ENCODE data around the gene INHBA. TPM values are rescaled to one million over a fixed set of nuclear protein-coding genes. Genes with fewer than 3 reads are reported as not detected.

Gene INHBA
- total and polyA plus RNA-seq, 2 donors (not counting 3 experiments of a cell fraction or from before 2014, with no cell fraction given): 22.9 to 23.2 TPM

- intact Hi-C loops (cut with micrococcal nuclease): loop anchor here (10.0 kb wide), 1 partner anchor 295 kb away; no protein-coding TSS in a partner anchor
- no peak overlapping the region for H3K4me3 ChIP-seq (replicated peaks in 1 of 3; ENCODE audit: insufficient read depth in 1 of 3, low read depth in 1 of 3, low read length in 3 of 3)
- no TSS peak for BruUV-seq (replicated peaks)
- dilution Hi-C loops (cut with MboI; ENCODE audit: extremely low pct_ligation_motif_present, low sequenced_read_pairs): no loop called here
- H3K4me1 ChIP-seq (ENCODE audit: control insufficient read depth, extremely low read depth, insufficient read depth, low read length): peaks cover 35% of the 10 kb centered on the region
- H3K9me3 ChIP-seq (replicated peaks; ENCODE audit: control insufficient read depth, insufficient read depth, low read length): no peaks in the 10 kb centered on the region
- FAIRE-seq (no peak), DNase-seq (ENCODE audit: low read depth, low spot score) (no peak)
- no peaks in the 10 kb centered on the region for H3K9me1 ChIP-seq (replicated peaks; ENCODE audit: control insufficient read depth, extremely low read depth, insufficient read depth, low read length)
- H3K9ac ChIP-seq (replicated peaks; ENCODE audit: extremely low read depth, insufficient read depth, low read length): no peak overlapping the region
- TF ChIP-seq POLR2AphosphoS5 (IDR thresholded peaks at IDR 0.05; ENCODE audit: insufficient read depth, low read depth, low read length) (no peak), MYC (IDR thresholded peaks at IDR 0.05; ENCODE audit: low read depth, low read length) (no peak), GATA2 (IDR thresholded peaks at IDR 0.05; ENCODE audit: insufficient read depth, insufficient read length, low read depth, low read length) (no peak), JUN (IDR thresholded peaks at IDR 0.05; ENCODE audit: borderline replicate concordance, insufficient read depth, insufficient read length, low read depth) (no peak), MAX (IDR thresholded peaks at IDR 0.05; ENCODE audit: insufficient read depth, insufficient read length) (no peak), EZH2 (IDR thresholded peaks at IDR 0.05; ENCODE audit: borderline replicate concordance, low read depth, low read length, severe bottlenecking) (no peak), CTCF (IDR thresholded peaks at IDR 0.05; ENCODE audit: extremely low read depth in 1 of 2, insufficient read depth in 1 of 2, low read depth in 1 of 2, low read length in 2 of 2) (no peak), POLR2A (IDR thresholded peaks at IDR 0.05; ENCODE audit: low read depth, low read length) (no peak), FOS (IDR thresholded peaks at IDR 0.05; ENCODE audit: borderline replicate concordance, insufficient read depth, low read length) (no peak)
- H2AFZ ChIP-seq (ENCODE audit: low read depth, low read length): no peak overlapping the region
- H4K20me1 ChIP-seq (replicated peaks; ENCODE audit: control insufficient read depth, extremely low read depth, insufficient read depth, low read length): no peaks in the 10 kb centered on the region
- no peaks in the 10 kb centered on the region for H3K27me3 ChIP-seq (ENCODE audit: control insufficient read depth in 2 of 2, insufficient read depth in 2 of 2, low read length in 2 of 2)
- H3K79me2 ChIP-seq (ENCODE audit: control insufficient read depth, insufficient read depth, low read length): peaks cover 34% of the 10 kb centered on the region
- H3K27ac ChIP-seq (ENCODE audit: insufficient read depth, low read depth, low read length): no peak overlapping the region
- POLR2A ChIA-PET: no interaction called here
- H3K36me3 ChIP-seq (ENCODE audit: control insufficient read depth in 2 of 2, extremely low read depth in 1 of 2, insufficient read depth in 2 of 2, low read length in 2 of 2): peaks cover 11 to 15% of the 10 kb centered on the region in 2 experiments
- no peak overlapping the region for H3K4me2 ChIP-seq (ENCODE audit: insufficient read depth, low read length)
- CTCF ChIA-PET: no interaction called here
These were observed 13.1 kb downstream of the INHBA start for GRCh38 chr7:41689815-41690214.
